HepG2 (cell line): Measurements from ENCODE around the gene MYO10. TPM values are rescaled to one million over a fixed set of nuclear protein-coding genes. Genes with fewer than 3 reads are reported as not detected.

Experiments
- ATF1 ChIP-seq: IDR thresholded peaks from 2 replicates; pipeline ENCODE4 v1.6.1; 2016; ENCODE audit warnings: mild to moderate bottlenecking, control low read depth
- BCL6 ChIP-seq: IDR thresholded peaks from 2 replicates; pipeline ENCODE4 v1.6.1; 2016; ENCODE audit warnings: missing genetic modification reagents, missing compliant biosample characterization
- CENPBD1 ChIP-seq: sonication (generic); formaldehyde crosslinking; IDR thresholded peaks from 2 replicates; pipeline ENCODE4 v1.8.0; 2022; ENCODE audit warnings: missing genetic modification reagents, low read depth, mild to moderate bottlenecking, borderline replicate concordance
- ELF3 ChIP-seq: IDR thresholded peaks from 2 replicates; pipeline ENCODE4 v1.6.1; 2016; ENCODE audit warnings: missing genetic modification reagents, missing compliant biosample characterization
- EP300 ChIP-seq, 3 experiments: sonication (generic) in 1 of 3; formaldehyde crosslinking in 1 of 3; IDR thresholded peaks; 2 replicates each; pipeline versions ENCODE4 v1.5.1 to v1.6.1; 2011 to 2020; ENCODE audit warnings: low read depth in 2 of 3, low read length in 2 of 3, borderline replicate concordance in 1 of 3, improper control_type of control experiment in 1 of 3, mild to moderate bottlenecking in 1 of 3, missing genetic modification reagents in 1 of 3, moderate library complexity in 1 of 3
- ETS1 ChIP-seq: sonication (generic); formaldehyde crosslinking; IDR thresholded peaks from 2 replicates; pipeline ENCODE4 v1.4.0; 2020; ENCODE audit warnings: missing genetic modification reagents
- GRHL1 ChIP-seq: sonication (generic); formaldehyde crosslinking; conservative IDR thresholded peaks from 2 replicates; pipeline ENCODE4 v1.8.0; 2022; ENCODE audit warnings: missing genetic modification reagents
- IRF2 ChIP-seq: IDR thresholded peaks from 2 replicates; pipeline ENCODE4 v1.6.1; 2018; ENCODE audit warnings: missing genetic modification reagents, missing compliant biosample characterization
- NAIF1 ChIP-seq: sonication (generic); formaldehyde crosslinking; IDR thresholded peaks from 2 replicates; pipeline ENCODE4 v1.5.0; 2020; ENCODE audit warnings: mild to moderate bottlenecking, missing genetic modification reagents, borderline replicate concordance
- PREB ChIP-seq: sonication (generic); formaldehyde crosslinking; IDR thresholded peaks from 2 replicates; pipeline ENCODE4 v1.4.0; 2020; ENCODE audit warnings: missing genetic modification reagents
- RARA ChIP-seq: IDR thresholded peaks from 2 replicates; pipeline ENCODE4 v1.6.1; 2016; ENCODE audit warnings: missing genetic modification reagents, missing compliant biosample characterization
- SALL1 ChIP-seq: sonication (generic); formaldehyde crosslinking; IDR thresholded peaks from 2 replicates; pipeline ENCODE4 v1.8.0; 2022; ENCODE audit warnings: mild to moderate bottlenecking, missing genetic modification reagents
- SOX13 ChIP-seq, 3 experiments: fragments of 450-650 bp in 1 of 3; sonication (generic) in 1 of 3; formaldehyde crosslinking in 1 of 3; IDR thresholded peaks in 2 of 3; conservative IDR thresholded peaks in 1 of 3; 2 replicates each; pipeline versions ENCODE4 v1.5.0 to v1.6.1; 2016 to 2020; ENCODE audit warnings: antibody characterized with exemption in 1 of 3, mild to moderate bottlenecking in 1 of 3, missing compliant biosample characterization in 1 of 3, missing genetic modification reagents in 1 of 3, moderate library complexity in 1 of 3
- SOX5 ChIP-seq: IDR thresholded peaks from 2 replicates; pipeline ENCODE4 v1.6.1; 2016; ENCODE audit warnings: borderline replicate concordance
- TBX2 ChIP-seq: sonication (generic); formaldehyde crosslinking; IDR thresholded peaks from 2 replicates; pipeline ENCODE4 v1.5.0; 2020; ENCODE audit warnings: missing genetic modification reagents, mild to moderate bottlenecking, borderline replicate concordance
- TCF7 ChIP-seq: sonication (generic); IDR thresholded peaks from 2 replicates; pipeline ENCODE4 v1.6.1; 2016; ENCODE audit warnings: antibody characterized with exemption, low read depth
- ZBTB25 ChIP-seq: IDR thresholded peaks from 2 replicates; pipeline ENCODE4 v1.6.1; 2018; ENCODE audit warnings: missing genetic modification reagents
- ZBTB33 ChIP-seq: sonication (generic); formaldehyde crosslinking; IDR thresholded peaks from 2 replicates; pipeline ENCODE4 v1.4.0; 2020; ENCODE audit warnings: missing genetic modification reagents
- ZNF616 ChIP-seq: sonication (generic); formaldehyde crosslinking; IDR thresholded peaks from 2 replicates; pipeline ENCODE4 v1.5.0; 2020; ENCODE audit warnings: low read depth, mild to moderate bottlenecking, missing genetic modification reagents
- polyA plus RNA-seq, 8 experiments: library from polyadenylated mRNA; depleted of rRNA in 3 of 8; stranded (reverse) in 7 of 8; unstranded in 1 of 8; fragments of >200 nt; fragmentation: Illumina TruSeq in 4 of 8; extraction: Trizol in 4 of 8; gene quantifications; 2 replicates each; pipeline versions ENCODE4 v1.2.1 to v1.2.3, GENCODE V29; 2011 to 2016; ENCODE audit warnings: low read depth in 4 of 8, missing spikeins in 1 of 8, mixed read lengths in 1 of 8; ENCODE audit not compliant: insufficient read depth in 1 of 8
- total RNA-seq, 5 experiments: library from RNA; depleted of rRNA; stranded (reverse); fragments of >200 nt; fragmentation: Illumina TruSeq; extraction: Trizol; gene quantifications; 2 replicates each; pipeline ENCODE4 v1.2.3, GENCODE V29; 2016; ENCODE audit warnings: low read depth in 1 of 5

Gene MYO10
- total and polyA plus RNA-seq, 2 of the 13 experiments (the other 11 are each of a cell fraction or from before 2014, with no cell fraction given): 4.5 to 14.0 TPM

GRCh38 chr5:16742938-16743337 lies 193.2 kb downstream of the MYO10 start (continued):
- no peak for TF ChIP-seq PREB (CRISPR knock-in tag)
- no peak for TF ChIP-seq TCF7
- no peak for TF ChIP-seq CENPBD1 (CRISPR knock-in tag)
- TF ChIP-seq IRF2 (CRISPR knock-in tag): no peak
- TF ChIP-seq ETS1 (CRISPR knock-in tag): no peak
- TF ChIP-seq ATF1 (CRISPR knock-in tag): no peak
- no peak for TF ChIP-seq GRHL1 (CRISPR knock-in tag)
- TF ChIP-seq ZBTB33: no peak
- peak; percentile 59; the same call in 1 of the 2 replicates for TF ChIP-seq ELF3
- no peak for TF ChIP-seq ZNF616 (CRISPR knock-in tag)
- no peak for TF ChIP-seq ZBTB25
- 0 out of 4 replicates have a peak, but pooled peaks of 1 of the 2 experiments have one; percentile 21 for TF ChIP-seq EP300 (IDR thresholded peaks at IDR 0.05; ENCODE audit: low read depth in 2 of 2, low read length in 2 of 2)
- TF ChIP-seq EP300 (CRISPR knock-in tag; IDR thresholded peaks at IDR 0.05; ENCODE audit: borderline replicate concordance): no peak
- peak; percentile 76 for TF ChIP-seq BCL6 (CRISPR knock-in tag)
- TF ChIP-seq NAIF1 (CRISPR knock-in tag): no peak
- TF ChIP-seq SOX5 (CRISPR knock-in tag): peak; percentile 33; the same call in 1 of the 2 replicates
- no peak for TF ChIP-seq SOX13 (IDR thresholded peaks at IDR 0.05)
- TF ChIP-seq SOX13 (CRISPR knock-in tag; conservative IDR thresholded peaks at IDR 0.05 in 1 of 2, IDR thresholded peaks at IDR 0.05 in 1 of 2): peak in 1 of 2 experiments; percentile 52; a peak in 1 of 4 replicates
- TF ChIP-seq RARA: 0 out of 2 replicates have a peak, but pooled peaks have one; percentile 20
- 0 out of 2 replicates have a peak, but pooled peaks have one; percentile 12 for TF ChIP-seq SALL1 (CRISPR knock-in tag)
- 0 out of 2 replicates have a peak, but pooled peaks have one; percentile 35 for TF ChIP-seq TBX2
